K562 treated with DMSO at 1 percent for 48 hours (cell line): Measurements from ENCODE around the gene SFTPA1. TPM values are rescaled to one million over a fixed set of nuclear protein-coding genes. Genes with fewer than 3 reads are reported as not detected.

ENCODE experiments used
- total RNA-seq: library from RNA; unstranded; fragments of 300-600 nt; gene quantifications from 2 replicates; pipeline ENCODE4 v1.2.3, GENCODE V29; 2022; ENCODE audit warnings: low replicate concordance; ENCODE audit errors: extremely low read depth

The SFTPA1 gene
- not detected in 2 replicates for total RNA-seq

DNA sequence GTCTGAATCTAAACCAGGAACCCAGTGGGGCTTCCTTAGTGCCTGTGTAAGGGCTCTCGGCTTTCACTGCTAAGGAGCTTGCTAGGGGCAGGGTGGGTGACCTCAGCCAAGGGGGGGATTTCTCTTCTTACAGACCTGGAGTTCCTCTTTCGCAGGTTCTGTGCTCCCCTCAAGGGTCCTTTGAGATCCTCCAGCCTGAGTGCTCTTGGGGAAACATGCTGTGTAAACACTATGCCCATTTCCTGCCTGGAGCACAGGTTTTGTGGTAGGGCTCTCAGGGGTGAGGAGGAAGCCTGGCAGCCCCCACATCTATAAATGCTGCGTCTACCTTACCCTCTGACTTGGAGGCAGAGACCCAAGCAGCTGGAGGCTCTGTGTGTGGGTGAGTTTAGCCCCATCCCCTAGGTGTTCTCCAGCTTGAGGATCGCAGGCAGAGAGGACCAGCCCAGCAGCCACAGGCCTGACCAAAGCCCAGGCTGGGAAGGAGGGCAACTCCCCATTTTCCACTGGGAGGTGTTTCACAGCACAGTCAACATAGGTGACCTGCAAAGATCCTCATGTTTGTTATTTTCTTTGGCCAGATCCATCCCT lies at the start of gene SFTPA1:
SFTPA1 (plus strand) TSS at position 339 of the 591 bp plus-strand sequence. CDS start 887 bp downstream, outside the sequence.

Other genes with a start within 250 kb of the SFTPA1 start
- not detected in 2 replicates for gene ZCCHC24, start 165.3 kb upstream of the SFTPA1 start, total RNA-seq
- not detected in 2 replicates for gene EIF5AL1, start 98.4 kb upstream of the SFTPA1 start, total RNA-seq
- not detected in 2 replicates for gene SFTPA2, start 50.5 kb upstream of the SFTPA1 start, total RNA-seq
- not detected in 2 replicates for gene NUTM2B, start 92.3 kb downstream of the SFTPA1 start, total RNA-seq
- not detected in 2 replicates for gene NUTM2E, start 215.8 kb downstream of the SFTPA1 start, total RNA-seq